Osteoblast (primary cell): ENCODE results near the gene MOB2. TPM values are rescaled to one million over a fixed set of nuclear protein-coding genes. Genes with fewer than 3 reads are reported as not detected.

Experiments used
- DNase-seq: peaks from one replicate; pipeline ENCODE4 v3.0.0; 2011; ENCODE audit warnings: low spot score, mixed read lengths; ENCODE audit not compliant: insufficient read length; ENCODE audit errors: missing footprints
- H2AFZ ChIP-seq: 2 replicates; pipeline ENCODE4 v1.6.0; 2011; ENCODE audit warnings: mild to moderate bottlenecking, low read length
- H3K27ac ChIP-seq: 2 replicates; pipeline ENCODE4 v1.5.1; 2011; ENCODE audit warnings: mild to moderate bottlenecking, low read depth, low read length, moderate library complexity
- H3K27me3 ChIP-seq: 2 replicates; pipeline ENCODE4 v1.6.0; 2012; ENCODE audit warnings: mild to moderate bottlenecking, control low read depth, inconsistent platforms, low read length, moderate library complexity; ENCODE audit not compliant: insufficient read depth
- H3K36me3 ChIP-seq: 2 replicates; pipeline ENCODE4 v1.5.1; 2011; ENCODE audit warnings: mild to moderate bottlenecking, low read length, control low read depth, moderate library complexity; ENCODE audit not compliant: insufficient read depth
- H3K4me1 ChIP-seq: 2 replicates; pipeline ENCODE4 v1.5.1; 2011; ENCODE audit warnings: mild to moderate bottlenecking, low read length, control low read depth, moderate library complexity; ENCODE audit not compliant: insufficient read depth
- H3K4me2 ChIP-seq: 2 replicates; pipeline ENCODE4 v1.6.0; 2011; ENCODE audit warnings: mild to moderate bottlenecking, low read length; ENCODE audit not compliant: insufficient read depth
- H3K4me3 ChIP-seq: fragments of 200-600 bp; sonication (generic); 3 replicates; pipeline ENCODE4 v1.5.1; 2012; ENCODE audit warnings: mild to moderate bottlenecking, low read length, inconsistent platforms; ENCODE audit not compliant: insufficient read depth
- H3K79me2 ChIP-seq: 2 replicates; pipeline ENCODE4 v1.6.0; 2012; ENCODE audit warnings: mild to moderate bottlenecking, low read length, control low read depth, inconsistent platforms; ENCODE audit not compliant: insufficient read depth
- H3K9me3 ChIP-seq: 2 replicates; pipeline ENCODE4 v1.5.1; 2011; ENCODE audit warnings: low read depth, low read length, control low read depth
- H4K20me1 ChIP-seq: 2 replicates; pipeline ENCODE4 v1.6.0; 2012; ENCODE audit warnings: mild to moderate bottlenecking, low read length, control low read depth; ENCODE audit not compliant: insufficient read depth
- CTCF ChIP-seq: IDR thresholded peaks from 2 replicates; pipeline ENCODE4 v1.5.1; 2011; ENCODE audit warnings: mild to moderate bottlenecking, low read depth, low read length, moderate library complexity; ENCODE audit errors: extremely low read depth
- total RNA-seq: library from RNA; depleted of rRNA; stranded (reverse); fragments of >200 nt; gene quantifications from 2 replicates; pipeline ENCODE4 v1.2.3, GENCODE V29; 2012

The MOB2 gene
- total RNA-seq, 1 donor, result 28.2 TPM

DNA sequence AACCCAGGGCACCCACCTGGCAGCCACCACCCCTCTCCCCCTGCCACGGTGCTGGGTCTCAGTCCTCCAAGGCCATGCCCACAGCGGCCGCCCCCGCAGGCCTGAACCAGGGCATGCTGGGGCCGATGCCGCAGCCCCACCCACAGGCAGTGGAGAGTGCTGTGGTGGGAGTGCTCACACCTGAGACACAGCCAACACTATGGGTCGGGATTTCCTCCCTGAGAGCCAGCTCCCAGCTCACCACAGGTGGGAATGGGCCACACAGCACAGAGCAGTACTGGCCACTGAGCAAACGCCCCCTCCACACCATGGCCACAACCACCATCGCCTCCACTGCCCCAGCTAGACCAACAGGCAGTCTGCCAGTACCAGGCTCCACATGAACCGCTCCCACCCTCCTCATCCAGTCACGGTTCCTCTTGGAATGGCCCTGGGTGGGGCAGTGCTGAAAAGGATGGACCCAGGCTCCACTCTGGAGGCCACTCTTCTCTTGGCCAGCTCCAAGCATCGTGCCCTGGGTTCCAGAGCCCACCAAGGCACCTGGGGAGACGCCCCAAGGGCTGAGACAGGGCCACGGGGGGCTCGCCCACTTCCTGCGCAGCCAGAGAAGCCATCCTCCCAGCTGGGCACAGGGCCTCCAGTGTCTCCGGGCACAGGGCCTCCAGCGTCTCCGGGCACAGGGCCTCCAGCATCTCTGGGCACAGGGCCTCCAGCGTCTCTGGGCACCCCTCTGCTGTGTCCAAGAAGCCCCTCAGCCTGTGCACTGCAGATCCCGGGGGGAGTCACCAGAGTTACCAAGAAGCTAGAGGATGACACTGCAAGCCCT is 14.2 kb downstream of the MOB2 start:
- H3K36me3 ChIP-seq, result peaks cover 16% of the 10 kb centered on the region
- H4K20me1 ChIP-seq, result peaks cover 7% of the 10 kb centered on the region
- no peaks in the 10 kb centered on the region for H3K79me2 ChIP-seq
- H2AFZ ChIP-seq, result no peak overlapping the region
- peak; percentile 85 for DNase-seq
- no peak overlapping the region for H3K4me3 ChIP-seq
- H3K9me3 ChIP-seq, result no peaks in the 10 kb centered on the region
- no peak overlapping the region for H3K4me2 ChIP-seq
- no peaks in the 10 kb centered on the region for H3K27me3 ChIP-seq
- H3K27ac ChIP-seq, result no peak overlapping the region
- TF ChIP-seq CTCF, result no peak
- no peaks in the 10 kb centered on the region for H3K4me1 ChIP-seq

DNA sequence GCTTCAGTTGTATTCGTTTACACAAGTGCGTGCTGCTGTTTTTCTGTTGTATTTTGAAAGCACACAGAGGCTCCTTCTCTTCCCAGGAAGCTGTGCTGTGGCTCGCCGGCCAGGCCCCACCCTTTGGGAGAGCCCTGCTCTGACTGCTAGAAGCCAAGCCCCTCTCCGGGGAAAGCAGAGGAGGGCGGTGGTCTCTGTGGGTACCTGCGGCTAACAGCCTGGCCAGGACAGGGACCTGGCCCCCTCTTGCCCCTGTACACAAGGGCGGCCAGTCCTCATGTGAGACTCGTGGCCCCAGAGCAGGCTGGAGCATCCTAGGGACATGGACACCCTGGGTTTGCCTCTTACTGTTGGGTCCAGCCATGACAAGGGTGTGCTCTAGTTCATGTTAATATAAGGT is 14.8 kb downstream of the MOB2 start:
- Histone ChIP-seq H3K4me3 (no peak overlapping the region), H3K4me2 (no peak overlapping the region), H3K27ac (no peak overlapping the region), H3K79me2 (no peaks in the 10 kb centered on the region), H3K27me3 (no peaks in the 10 kb centered on the region), H3K36me3 (peaks cover 13% of the 10 kb centered on the region), H4K20me1 (peaks cover 7% of the 10 kb centered on the region), H3K9me3 (no peaks in the 10 kb centered on the region), H3K4me1 (no peaks in the 10 kb centered on the region), H2AFZ (no peak overlapping the region)
- DNase-seq, result peak; percentile 39
- no peak for TF ChIP-seq CTCF

DNA sequence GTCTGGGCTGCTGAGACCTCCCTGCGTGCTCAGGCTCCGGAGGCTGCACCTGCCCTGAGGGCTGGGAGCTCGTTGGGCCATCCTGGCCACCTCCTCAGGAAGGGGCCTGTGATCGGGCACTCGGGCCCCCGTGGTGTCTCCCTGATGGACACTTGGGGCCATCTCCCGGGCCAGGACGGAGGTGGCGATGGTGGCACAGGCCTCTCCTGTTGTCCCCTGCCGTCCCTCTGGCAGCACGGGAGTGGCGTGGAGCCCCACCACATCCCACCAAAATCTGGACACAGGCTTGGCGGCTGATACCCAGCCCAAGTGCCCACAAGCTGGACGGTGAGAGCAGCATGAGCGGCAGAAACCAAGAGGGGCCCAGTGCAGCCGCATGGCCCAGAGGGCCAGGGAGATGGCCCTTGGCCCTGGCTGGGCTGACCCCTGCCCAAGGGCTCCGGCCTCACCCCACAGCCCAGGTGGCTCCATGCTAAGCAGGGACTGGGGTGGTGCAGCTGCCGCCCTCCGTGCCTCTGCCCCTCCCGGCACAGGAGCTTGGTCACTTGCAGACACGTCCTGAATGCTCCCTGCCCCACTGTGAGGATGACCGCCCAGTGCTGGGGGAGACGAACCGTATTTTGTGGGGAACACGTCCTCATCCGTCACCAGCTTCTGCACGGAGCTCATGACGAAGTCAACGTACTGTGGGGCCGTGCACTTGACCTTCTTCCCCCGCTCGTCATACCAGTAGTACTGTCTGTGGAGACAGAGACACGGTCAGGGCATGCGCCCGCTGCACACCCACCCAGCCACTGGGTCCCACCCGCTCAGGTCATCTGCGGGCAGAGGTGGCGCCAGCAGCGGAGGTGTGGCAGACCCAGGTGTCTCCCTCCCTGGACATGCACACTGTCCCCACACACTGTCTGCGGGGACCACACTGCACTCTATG is 15.6 kb downstream of the MOB2 start:
- DNase-seq, result no peak
- no peak for TF ChIP-seq CTCF
- Histone ChIP-seq H3K4me1 (no peaks in the 10 kb centered on the region), H3K79me2 (no peaks in the 10 kb centered on the region), H3K27ac (no peak overlapping the region), H3K27me3 (no peaks in the 10 kb centered on the region), H3K4me3 (no peak overlapping the region), H3K9me3 (no peaks in the 10 kb centered on the region), H4K20me1 (peaks cover 7% of the 10 kb centered on the region), H3K4me2 (no peak overlapping the region), H3K36me3 (peaks cover 11% of the 10 kb centered on the region), H2AFZ (no peak overlapping the region)
